AML-193 (cell line): Measurements from ENCODE around the gene SNUPN.
"Not testable (repeated sequence)": the region's sequence is repeated elsewhere in the genome, so short reads cannot be mapped to it uniquely, and the experiment has no call there.

Source experiments
- DNase-seq, 2 experiments: peaks; one replicate each; lab custom pipeline; 2025; lab: John Stamatoyannopoulos, UW

The SNUPN gene

DNA sequence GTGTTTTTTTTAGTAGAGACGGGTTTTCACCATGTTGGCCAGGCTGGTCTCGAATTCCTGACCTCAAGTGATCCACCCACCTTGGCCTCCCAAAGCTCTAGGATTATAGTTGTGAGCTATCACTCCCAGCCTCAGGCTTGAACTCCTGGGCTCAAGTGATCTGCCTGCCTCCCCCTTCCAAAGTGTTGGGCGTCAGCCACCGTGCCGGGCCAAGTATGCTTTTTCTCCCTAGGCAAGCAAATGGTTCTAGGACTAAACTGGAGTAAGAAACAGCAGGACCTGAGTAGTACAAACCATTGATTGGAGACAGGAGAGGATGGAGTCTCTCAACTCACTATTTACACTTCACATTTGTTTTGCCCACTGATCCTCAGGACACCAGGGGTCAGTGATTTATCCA, 41.8 kb downstream of the SNUPN start:
- no peak for DNase-seq

DNA sequence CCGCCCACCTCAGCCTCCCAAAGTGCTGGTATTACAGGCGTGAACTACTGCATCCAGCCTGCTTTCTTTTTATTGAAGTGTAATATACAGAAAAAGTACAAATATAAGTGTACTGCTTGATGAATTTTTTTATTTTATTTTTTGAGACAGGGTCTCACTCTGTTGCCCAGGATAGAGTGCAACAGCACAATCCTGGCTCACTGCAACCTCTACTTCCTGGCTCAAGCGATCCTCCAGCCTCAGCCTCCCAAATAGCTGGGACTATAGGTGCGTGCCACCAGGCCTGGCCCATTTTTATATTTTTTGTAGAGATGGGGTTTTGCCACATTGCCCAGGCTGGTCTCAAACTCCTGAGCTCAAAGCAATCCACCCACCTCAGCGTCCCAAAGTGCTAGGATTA, 42.6 kb downstream of the SNUPN start:
- not testable (repeated sequence) for DNase-seq

DNA sequence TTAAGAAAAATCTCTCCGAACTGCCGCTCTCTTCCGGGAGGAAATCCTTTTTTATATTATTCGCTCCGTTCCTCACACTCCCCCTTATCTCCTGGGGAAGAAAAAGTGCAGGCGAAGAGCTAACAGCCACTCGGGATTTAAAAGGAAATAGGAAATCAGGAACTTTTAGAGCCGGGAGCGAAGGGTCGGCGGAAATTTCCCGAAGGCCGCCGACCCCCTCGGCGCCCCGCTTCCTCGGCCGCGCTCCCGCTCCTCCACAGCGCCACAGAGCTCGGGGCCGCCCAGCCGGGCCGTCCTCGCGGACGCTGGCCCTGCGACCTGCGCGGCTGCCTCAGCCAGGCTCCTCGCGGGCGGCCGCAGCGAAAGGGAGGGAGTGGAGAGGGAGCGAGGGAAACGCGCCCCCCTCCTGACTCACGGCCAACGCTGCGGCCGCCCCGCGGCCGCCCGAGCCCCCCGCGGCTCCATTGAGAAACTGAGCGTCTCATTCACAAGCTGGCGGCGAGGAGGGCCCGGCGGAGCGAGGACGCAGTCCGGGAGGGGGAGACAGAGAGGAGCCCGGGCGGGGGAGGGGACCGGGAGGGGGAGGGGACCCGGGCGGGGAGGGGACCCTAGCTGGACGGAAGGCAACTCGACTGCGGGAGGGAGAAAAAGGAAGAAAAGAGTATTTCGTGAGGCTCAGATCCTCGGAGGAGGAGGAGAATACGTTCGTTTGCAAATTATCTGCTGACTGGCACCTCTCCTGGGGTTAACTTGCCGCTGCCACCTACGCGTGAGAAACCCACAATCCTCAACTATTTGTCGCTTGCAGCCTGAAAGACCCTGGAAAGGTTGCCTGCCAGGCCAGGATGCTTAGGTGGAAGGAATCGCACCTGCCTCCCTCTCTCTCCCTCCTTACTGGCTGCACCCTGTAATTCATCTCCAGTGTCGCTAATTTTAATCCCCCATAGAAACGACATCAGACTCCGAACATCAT, 46.3 kb downstream of the SNUPN start, which contains the start of gene PTPN9:
Gene PTPN9 (minus strand): TSS at position 368 of the 973 bp plus-strand sequence. CDS start 539 bp downstream, outside the sequence.
- peak; percentile 43 to 56 for DNase-seq

DNA sequence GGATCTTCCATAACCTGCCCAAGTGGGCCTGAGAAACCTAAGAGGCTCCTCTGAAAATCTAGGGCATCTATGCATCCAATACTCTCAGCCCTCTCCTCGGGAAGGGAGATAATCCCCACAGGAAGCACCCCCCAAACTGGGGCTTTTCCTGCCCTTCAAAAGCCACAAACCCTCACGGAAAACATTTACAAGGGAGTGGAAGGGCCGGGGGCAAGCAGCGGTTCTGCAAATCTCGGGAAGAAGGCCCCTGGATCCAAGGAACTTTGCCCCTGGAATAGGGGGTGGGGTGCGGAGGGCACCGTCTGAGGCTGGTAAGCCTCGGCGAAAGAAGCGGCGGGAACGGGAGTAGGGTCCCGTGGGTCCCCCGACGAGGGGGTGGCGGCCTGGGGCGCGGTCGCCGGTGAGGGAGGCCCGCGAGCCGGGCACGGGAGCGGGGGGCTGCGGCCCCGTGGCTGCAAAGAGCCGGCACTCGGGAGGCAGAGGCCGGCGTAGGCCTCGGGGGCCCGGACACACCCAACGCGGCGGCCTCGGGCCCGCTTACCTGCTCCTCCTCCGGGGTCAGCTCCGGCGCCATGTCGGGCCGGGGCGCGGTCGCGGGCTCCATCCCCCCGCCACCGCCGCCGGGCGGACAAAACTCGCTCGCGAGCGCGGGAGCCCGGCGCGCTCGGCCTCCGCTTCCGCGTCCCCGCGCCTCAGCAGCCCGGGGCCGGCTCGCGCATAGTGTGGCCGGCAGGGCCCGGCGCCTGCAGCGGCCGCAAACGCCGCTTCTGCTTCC, 47.2 kb downstream of the SNUPN start:
- DNase-seq = peak in 1 of 2 experiments; percentile 54

DNA sequence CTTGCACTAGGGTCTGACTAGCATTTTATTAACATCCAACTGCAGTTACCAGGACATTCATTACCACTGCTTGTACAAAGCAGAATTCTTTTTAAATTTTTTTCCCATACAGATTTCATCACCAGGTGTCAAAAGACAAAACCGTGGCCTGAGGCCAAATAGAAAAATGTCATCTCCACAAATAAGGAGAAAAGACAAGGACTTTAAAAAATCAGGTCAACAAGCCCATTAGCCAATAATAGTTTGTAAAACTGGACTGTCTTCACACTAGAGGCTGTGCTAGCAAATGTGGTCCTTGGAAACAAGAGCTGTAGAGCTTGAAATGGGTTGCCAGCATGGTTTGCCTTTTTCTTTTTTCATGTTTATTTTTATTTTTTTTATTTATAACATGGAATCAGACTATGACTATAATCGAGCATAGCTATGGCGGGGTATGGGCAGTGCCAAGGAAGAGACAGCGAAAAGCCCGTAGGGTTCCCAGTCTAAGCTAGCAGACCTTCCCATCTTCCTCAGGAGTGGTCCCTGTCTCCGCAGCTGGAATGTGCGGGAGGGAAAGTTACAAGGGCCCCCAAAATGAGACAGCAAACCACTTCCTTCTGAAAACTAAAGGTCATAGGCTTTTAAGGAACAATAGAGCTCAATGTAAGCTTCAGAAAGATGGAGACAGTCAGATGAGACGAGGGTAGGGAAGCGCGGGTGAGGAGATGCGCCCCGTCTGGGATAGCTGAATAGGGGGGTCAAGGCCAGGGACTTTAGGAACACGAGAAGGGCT, 47.9 kb downstream of the SNUPN start:
- peak; percentile 10 to 23 for DNase-seq

DNA sequence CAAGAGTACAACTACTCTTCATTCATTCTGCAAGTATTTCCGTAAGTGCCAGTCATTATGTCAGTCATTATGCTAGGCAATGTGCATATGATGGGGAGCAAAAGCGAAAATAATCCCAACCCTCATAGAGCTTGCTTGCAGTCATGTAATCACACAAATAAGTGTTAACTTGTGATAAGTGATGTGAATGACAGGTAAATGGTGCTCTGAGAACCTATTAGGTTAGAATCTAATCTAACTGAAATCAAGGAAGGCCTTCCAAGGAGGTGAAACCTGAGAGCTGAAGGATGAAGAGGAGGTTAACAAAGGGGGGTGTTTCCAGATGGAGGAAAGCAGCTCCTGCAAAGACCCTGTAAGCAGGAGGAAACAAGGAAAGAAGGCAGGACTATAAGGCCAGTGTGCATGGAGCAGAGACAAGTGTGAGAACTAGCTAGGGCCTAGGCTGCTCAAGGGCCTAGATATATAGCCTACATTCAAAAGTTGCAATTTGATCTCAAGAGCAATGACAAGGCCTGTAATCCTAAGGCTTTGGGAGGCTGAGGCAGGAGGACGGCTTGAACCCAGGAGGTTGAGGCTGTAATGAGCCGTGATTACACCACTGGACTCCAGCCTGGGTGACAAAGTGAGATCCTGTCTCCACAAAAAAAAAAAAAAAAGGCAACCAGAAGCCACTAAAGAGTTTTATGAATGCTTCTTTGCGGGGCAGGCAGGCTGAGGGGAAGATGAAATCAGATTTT, 51.7 kb downstream of the SNUPN start:
- DNase-seq = no peak

DNA sequence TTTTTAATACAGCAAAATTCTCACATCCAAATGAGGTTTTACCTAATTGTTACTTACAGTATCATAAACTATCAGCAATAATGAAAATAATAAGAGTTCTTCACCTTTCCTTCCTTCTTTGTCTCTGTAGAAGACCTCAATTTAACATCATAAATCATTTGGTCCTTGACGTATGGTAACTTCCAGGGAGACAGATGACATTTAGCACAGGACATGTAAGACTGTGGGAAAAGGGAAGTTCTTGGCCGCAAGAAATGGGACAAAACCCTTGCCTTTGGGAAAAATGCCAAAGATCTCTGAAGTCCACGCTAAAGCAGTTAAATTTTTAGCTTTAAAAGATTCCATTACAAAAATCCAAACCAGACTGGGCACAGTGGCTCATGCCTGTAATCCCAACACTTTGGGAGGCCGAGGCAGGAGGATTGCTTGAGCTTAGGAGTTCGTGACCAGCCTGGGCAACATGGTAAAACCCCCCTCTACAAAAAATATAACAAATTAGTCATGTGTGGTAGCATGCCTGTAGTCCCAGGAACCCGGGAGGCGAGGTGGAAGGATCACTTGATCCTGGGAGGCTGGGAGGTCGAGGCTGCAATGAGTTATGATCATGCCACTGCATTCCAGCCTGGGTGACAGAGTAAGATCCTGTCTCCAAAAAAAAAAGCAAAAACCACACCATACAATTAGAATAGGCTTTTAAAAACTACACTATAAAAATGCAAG, 55.2 kb downstream of the SNUPN start:
- DNase-seq = no peak

DNA sequence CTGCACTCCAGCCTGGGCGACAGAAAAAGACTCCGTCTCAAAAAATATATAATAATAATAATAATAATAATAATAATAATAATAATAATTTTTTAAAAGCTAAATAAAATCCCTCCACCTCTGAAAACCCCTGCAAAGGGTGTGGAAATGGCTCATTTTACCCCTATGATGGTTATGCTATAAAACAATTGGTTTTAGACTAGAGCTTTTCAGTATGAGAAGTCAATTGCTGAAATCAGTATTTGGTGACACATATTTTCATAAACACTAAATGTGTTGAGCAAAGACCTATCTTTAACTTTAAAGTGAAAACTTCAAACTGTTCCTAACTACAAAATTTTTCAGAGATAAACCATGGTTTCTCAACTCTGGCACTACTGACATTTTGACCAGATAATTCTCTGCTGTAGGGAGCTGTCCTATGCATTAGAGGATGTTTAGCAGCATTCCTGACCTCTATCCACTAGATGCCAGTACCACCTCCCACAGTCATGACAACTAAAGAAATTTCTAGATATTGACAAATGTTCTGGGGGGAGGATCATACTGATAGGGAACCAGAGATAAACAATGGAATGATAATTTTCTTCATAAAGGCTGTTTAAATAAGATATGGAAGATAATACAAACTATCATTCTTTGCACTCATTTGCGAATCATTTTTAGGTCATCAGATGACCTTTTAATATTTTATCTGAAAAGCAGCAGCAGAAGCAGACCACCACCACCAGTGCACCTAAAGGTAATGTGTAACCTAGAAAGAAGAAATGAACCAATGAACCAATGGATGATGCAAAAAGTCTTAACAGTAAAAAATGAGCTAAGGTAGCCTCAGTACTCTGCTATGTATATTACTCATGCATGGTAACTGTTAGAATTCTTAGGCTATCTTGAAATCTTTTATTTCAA, 60.2 kb downstream of the SNUPN start:
- DNase-seq = no peak

DNA sequence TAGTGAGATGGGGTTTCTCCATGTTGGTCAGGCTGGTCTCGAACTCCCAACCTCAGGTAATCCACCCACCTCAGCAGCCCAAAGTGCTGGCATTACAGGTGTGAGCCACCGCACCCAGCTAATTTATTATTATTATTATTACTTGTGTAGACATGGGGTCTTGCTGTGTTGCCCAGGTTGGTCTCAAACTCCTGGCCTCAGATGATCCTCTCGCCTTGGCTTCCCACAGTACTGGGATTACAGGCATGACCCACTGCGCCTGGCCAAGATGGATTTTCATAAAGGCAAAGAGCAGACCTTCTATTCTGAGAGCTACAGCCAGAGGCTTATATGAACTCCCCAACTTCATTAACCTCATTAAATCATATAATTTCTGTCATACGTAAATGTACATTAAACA, 63.6 kb downstream of the SNUPN start:
- no peak for DNase-seq

DNA sequence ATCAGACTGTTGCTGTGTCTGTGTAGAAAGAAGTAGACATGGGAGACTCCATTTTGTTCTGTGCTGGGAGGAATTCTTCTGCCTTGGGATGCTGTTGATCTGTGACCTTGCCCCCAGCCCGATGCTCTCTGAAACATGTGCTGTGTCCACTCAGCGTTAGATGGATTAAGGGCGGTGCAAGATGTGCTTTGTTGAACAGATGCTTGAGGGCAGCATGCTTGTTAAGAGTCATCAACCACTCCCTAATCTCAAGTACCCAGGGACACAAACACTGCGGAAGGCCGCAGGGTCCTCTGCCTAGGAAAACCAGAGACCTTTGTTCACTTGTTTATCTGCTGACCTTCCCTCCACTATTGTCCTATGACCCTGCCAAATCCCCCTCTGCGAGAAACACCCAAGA, 66.2 kb downstream of the SNUPN start:
- DNase-seq = not testable (repeated sequence)

DNA sequence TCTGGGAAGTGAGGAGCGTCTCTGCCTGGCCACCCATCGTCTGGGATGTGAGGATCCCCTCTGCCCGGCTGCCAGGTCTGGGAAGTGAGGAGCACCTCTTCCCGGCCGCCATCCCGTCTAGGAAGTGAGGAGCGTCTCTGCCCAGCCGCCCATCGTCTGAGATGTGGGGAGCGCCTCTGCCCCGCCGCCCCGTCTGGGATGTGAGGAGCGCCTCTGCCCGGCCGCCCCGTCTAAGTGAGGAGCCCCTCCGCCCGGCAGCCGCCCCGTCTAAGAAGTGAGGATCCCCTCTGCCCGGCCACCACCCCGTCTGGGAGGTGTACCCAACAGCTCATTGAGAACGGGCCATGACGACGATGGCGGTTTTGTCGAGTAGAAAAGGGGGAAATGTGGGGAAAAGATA, 66.6 kb downstream of the SNUPN start:
- DNase-seq = not testable (repeated sequence)

DNA sequence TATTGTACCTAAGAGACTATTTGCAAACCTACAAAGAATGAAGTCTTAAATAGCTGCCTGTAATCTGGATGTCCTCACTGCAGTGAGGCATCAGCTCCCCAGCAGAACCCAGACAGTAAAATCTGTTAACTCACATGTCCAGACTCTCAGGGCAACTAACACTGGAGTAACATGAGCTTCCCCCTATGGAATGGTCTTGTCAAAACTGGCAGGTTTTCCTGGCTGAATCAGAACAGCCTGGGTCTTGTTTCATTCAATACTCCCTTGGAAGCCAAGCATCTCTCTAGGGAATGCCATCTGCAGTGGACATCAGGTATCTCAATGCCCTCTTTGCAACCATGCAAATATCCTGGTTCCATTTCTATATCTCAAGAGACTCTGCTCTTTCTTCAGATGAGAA, 70.8 kb downstream of the SNUPN start:
- no peak for DNase-seq

DNA sequence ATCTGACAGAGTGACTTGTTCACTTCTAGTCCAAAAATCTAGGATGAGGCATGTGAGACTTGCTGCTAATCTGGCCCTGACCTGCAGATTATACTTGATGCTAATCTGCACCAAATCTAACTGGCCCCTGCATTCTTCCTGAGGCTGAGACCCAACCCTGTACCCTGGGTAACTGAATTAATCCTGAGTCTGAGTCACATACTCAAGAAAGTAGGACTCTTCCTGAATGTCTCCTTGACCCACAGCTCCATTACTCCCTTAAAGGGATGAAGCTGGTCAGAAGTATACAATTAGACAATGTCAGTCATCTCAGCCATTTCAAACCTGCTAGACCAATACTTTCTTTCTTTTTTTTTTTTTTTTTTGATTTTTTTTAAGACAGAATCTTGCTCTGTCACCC, 71.9 kb downstream of the SNUPN start:
- DNase-seq = no peak

DNA sequence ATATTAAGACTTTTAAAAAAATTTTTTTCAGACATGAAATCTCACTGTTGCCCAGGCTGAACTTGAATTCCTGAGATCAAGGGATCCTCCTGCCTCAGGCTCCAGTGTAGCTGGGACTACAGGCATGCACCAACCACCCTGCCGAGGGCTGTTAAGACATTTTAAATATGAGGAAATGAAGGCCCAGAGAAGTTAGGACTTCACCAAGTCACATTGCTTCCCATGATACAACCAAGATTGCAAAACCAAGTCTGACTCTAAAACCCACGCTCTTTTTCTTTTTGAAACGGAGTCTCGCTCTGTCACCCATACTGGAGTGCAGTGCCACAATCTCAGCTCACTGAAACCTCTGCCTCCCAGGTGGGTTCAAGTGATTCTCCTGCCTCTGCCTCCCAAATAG, 74.4 kb downstream of the SNUPN start:
- DNase-seq = peak; percentile 59 to 61
